SU-DHL-6 (cell line): ENCODE measurements around the gene SLC17A8.

ENCODE experiments used
- H2AFZ ChIP-seq: fragments of 200-600 bp; sonication (generic); 2 replicates; pipeline ENCODE4 v1.6.1; 2014; ENCODE audit warnings: low read depth, mild to moderate bottlenecking, moderate library complexity, mixed read lengths, antibody characterized with exemption, low read length; ENCODE audit not compliant: severe bottlenecking
- H3F3A ChIP-seq: fragments of 200-600 bp; shearing (Covaris generic); 2 replicates; pipeline ENCODE4 v1.6.0; 2016; ENCODE audit warnings: antibody characterized with exemption, mild to moderate bottlenecking; ENCODE audit not compliant: insufficient read depth
- H3K27ac ChIP-seq: fragments of 200-600 bp; sonication (generic); 2 replicates; pipeline ENCODE4 v1.5.1; 2016; ENCODE audit warnings: low read depth, mild to moderate bottlenecking, low read length, moderate library complexity, mixed read lengths
- H3K27me3 ChIP-seq: fragments of 200-600 bp; sonication (generic), shearing (Covaris generic); 2 replicates; pipeline ENCODE4 v1.6.0; 2014; ENCODE audit warnings: mild to moderate bottlenecking, low read length
- H3K36me3 ChIP-seq: fragments of 200-600 bp; sonication (generic); 2 replicates; pipeline ENCODE4 v1.6.1; 2014; ENCODE audit warnings: mild to moderate bottlenecking, low read length, mixed read lengths
- H3K4me2 ChIP-seq: fragments of 300-600, 200-600 bp; shearing (Covaris generic), sonication (generic); 2 replicates; pipeline ENCODE4 v1.6.0; 2014; ENCODE audit warnings: low read length, low read depth, mild to moderate bottlenecking; ENCODE audit not compliant: poor library complexity, severe bottlenecking
- H3K4me3 ChIP-seq: fragments of 200-600 bp; sonication (generic); 2 replicates; pipeline ENCODE4 v1.5.1; 2014; ENCODE audit warnings: antibody characterized with exemption, low read length, mild to moderate bottlenecking, mixed read lengths; ENCODE audit not compliant: insufficient read depth, poor library complexity, severe bottlenecking
- H3K79me2 ChIP-seq: fragments of 200-600 bp; sonication (generic); 2 replicates; pipeline ENCODE4 v1.6.1; 2014; ENCODE audit warnings: mild to moderate bottlenecking, low read length, moderate library complexity; ENCODE audit not compliant: insufficient read depth
- H3K9ac ChIP-seq: fragments of 200-600 bp; sonication (generic); 2 replicates; pipeline ENCODE4 v1.7.0; 2014; ENCODE audit warnings: mild to moderate bottlenecking, low read length
- H3K9me2 ChIP-seq: fragments of 200-600 bp; sonication (generic); replicated peaks from 2 replicates; pipeline ENCODE4 v1.6.1; 2014; ENCODE audit warnings: low read length; ENCODE audit not compliant: insufficient read depth
- H3K9me3 ChIP-seq: fragments of 200-600 bp; sonication (generic); 2 replicates; pipeline ENCODE4 v1.6.1; 2014; ENCODE audit warnings: low read length, mixed read lengths; ENCODE audit not compliant: insufficient read depth
- H4K20me1 ChIP-seq: fragments of 200-600 bp; sonication (generic); 2 replicates; pipeline ENCODE4 v1.6.1; 2014; ENCODE audit warnings: low read depth, mild to moderate bottlenecking, antibody characterized with exemption, low read length, moderate library complexity, mixed read lengths
- EZH2phosphoT487 ChIP-seq: fragments of 200-600 bp; sonication (generic), shearing (Covaris generic); conservative IDR thresholded peaks from 2 replicates; pipeline ENCODE4 v1.6.1; 2018; ENCODE audit warnings: mild to moderate bottlenecking, antibody characterized with exemption, low read length, moderate library complexity, mixed read lengths
- TF ChIP-seq, protein P1 (sequence below): fragments of 200-600 bp; sonication (generic); IDR thresholded peaks from one replicate; pipeline ENCODE4 v1.5.1; 2017; ENCODE audit warnings: antibody characterized with exemption, mild to moderate bottlenecking, low read length, moderate library complexity; ENCODE audit not compliant: insufficient read depth, poor library complexity, severe bottlenecking

Gene SLC17A8

DNA sequence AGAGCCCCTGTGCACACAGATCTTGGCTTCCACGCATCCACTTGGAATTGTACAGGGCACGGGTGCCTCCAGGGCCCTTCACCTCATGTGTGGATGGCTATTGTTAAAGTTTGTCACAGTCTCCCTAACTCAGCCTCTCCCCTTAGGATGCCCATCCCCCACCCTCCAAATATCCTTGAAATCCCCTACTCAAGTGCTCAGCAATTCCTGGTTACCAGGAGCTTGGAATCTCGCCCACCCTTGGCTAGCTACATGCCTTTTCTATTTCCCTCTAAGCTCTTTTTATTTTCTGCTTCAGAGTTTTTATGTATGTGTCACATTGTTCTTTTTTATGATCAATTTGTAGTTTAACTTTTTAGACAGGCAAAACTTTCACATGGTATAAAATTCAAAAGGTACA lies 103.8 kb downstream of the SLC17A8 start:
- H3K4me2 ChIP-seq: no peak overlapping the region
- no peak for TF ChIP-seq EZH2phosphoT487
- TF ChIP-seq, protein P1, sequence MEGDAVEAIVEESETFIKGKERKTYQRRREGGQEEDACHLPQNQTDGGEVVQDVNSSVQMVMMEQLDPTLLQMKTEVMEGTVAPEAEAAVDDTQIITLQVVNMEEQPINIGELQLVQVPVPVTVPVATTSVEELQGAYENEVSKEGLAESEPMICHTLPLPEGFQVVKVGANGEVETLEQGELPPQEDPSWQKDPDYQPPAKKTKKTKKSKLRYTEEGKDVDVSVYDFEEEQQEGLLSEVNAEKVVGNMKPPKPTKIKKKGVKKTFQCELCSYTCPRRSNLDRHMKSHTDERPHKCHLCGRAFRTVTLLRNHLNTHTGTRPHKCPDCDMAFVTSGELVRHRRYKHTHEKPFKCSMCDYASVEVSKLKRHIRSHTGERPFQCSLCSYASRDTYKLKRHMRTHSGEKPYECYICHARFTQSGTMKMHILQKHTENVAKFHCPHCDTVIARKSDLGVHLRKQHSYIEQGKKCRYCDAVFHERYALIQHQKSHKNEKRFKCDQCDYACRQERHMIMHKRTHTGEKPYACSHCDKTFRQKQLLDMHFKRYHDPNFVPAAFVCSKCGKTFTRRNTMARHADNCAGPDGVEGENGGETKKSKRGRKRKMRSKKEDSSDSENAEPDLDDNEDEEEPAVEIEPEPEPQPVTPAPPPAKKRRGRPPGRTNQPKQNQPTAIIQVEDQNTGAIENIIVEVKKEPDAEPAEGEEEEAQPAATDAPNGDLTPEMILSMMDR: no peak
- no peaks in the 10 kb centered on the region for H3K9me3 ChIP-seq
- H3K36me3 ChIP-seq: no peaks in the 10 kb centered on the region
- H3K4me3 ChIP-seq: no peak overlapping the region
- H3F3A ChIP-seq: no peaks in the 10 kb centered on the region
- H3K27ac ChIP-seq: no peak overlapping the region
- H3K27me3 ChIP-seq: no peaks in the 10 kb centered on the region
- H4K20me1 ChIP-seq: no peaks in the 10 kb centered on the region
- no peaks in the 10 kb centered on the region for H3K79me2 ChIP-seq
- no peak overlapping the region for H3K9ac ChIP-seq
- no peaks in the 10 kb centered on the region for H3K9me2 ChIP-seq
- no peak overlapping the region for H2AFZ ChIP-seq

DNA sequence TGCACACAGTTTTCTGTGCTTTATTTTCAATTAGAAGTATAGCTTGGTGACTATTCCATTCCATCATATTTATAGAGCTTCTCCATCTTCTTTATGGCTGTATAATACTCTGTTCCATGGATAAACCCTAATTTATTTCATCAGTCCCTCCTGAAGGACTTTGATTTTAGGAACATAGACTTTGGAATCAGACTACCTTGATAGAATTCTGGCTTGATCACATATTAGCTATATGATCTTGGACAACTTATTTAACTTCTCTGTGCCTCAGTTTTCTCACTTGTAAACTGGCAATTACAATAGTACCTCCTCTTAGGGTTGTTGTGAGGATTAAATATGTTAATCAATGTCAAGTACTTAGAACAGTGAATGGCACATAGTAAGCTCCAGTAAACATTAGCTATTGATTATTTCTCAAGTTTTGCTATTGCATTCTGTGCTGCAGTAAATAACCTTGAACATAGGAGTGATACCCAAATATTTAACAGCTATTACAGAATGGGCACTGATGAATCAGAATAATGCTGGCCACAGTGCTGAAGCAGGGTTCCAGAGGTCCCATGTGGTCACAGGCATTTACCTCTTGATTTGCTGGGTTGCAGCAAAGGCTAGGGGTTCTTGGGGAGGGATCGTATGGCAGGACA lies 104.6 kb downstream of the SLC17A8 start:
- Histone ChIP-seq H3K36me3 (no peaks in the 10 kb centered on the region), H3K4me2 (no peak overlapping the region), H4K20me1 (no peaks in the 10 kb centered on the region), H3K9ac (no peak overlapping the region), H3K27ac (no peak overlapping the region), H2AFZ (no peak overlapping the region), H3K9me2 (no peaks in the 10 kb centered on the region), H3K27me3 (no peaks in the 10 kb centered on the region), H3F3A (no peaks in the 10 kb centered on the region), H3K79me2 (no peaks in the 10 kb centered on the region), H3K9me3 (no peaks in the 10 kb centered on the region), H3K4me3 (no peak overlapping the region)
- no peak for TF ChIP-seq EZH2phosphoT487
- TF ChIP-seq, protein P1: no peak

DNA sequence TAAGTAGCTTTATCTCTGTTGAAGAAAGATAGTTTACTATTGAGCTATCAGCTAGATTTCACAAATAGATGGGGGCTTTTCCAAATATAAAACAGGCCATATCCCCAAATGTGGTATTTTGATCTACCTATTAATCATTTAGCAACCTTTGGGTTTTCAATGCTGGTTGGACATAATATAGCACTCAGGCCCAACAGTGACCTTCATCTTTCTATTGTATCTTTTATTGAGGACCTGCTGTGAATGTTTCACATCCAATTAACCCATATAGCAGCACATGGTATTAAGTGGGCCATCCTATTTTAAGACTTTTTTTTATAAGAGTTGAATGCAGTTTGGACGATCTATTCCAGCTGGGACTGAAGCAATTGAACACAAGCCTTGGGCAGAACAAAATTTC lies 106.8 kb downstream of the SLC17A8 start:
- H2AFZ ChIP-seq: no peak overlapping the region
- H3K36me3 ChIP-seq: no peaks in the 10 kb centered on the region
- H3K79me2 ChIP-seq: no peaks in the 10 kb centered on the region

More for the DNA sequence above, 106.8 kb downstream of the SLC17A8 start:
- Histone ChIP-seq H3K27ac (no peak overlapping the region), H3K27me3 (no peaks in the 10 kb centered on the region), H4K20me1 (no peaks in the 10 kb centered on the region), H3K9me3 (no peaks in the 10 kb centered on the region), H3K9ac (no peak overlapping the region), H3K4me2 (no peak overlapping the region), H3K9me2 (no peaks in the 10 kb centered on the region), H3K4me3 (no peak overlapping the region), H3F3A (no peaks in the 10 kb centered on the region)
- TF ChIP-seq, protein P1: no peak
- no peak for TF ChIP-seq EZH2phosphoT487
